Keratinocyte (primary cell): Measurements from ENCODE around the gene MYCL. TPM values are rescaled to one million over a fixed set of nuclear protein-coding genes. Genes with fewer than 3 reads are reported as not detected.
A peak's percentile ranks its signal among the peaks of the same experiment; 100 is the strongest.

Source experiments
- DNase-seq: peaks from one replicate; pipeline ENCODE4 v3.0.0-alpha.2; 2011; ENCODE audit warnings: low read depth, missing footprints, low spot score
- FAIRE-seq: peaks from 2 replicates; lab custom pipeline; 2011; peaks lifted over from hg19 to GRCh38; lab: Jason Lieb, UNC
- H2AFZ ChIP-seq: 2 replicates; pipeline ENCODE4 v1.6.0; 2012; ENCODE audit warnings: low read length, control low read depth, inconsistent platforms; ENCODE audit not compliant: control insufficient read depth
- H3K27ac ChIP-seq: 2 replicates; pipeline ENCODE4 v1.5.1; 2011; ENCODE audit warnings: low read length; ENCODE audit not compliant: control insufficient read depth, insufficient read depth
- H3K27me3 ChIP-seq: 3 replicates; pipeline ENCODE4 v1.6.0; 2011; ENCODE audit warnings: low read length; ENCODE audit not compliant: control insufficient read depth, insufficient read depth; ENCODE audit errors: extremely low read depth
- H3K36me3 ChIP-seq, 2 experiments: 2 replicates in 1 of 2; 3 replicates in 1 of 2; pipeline ENCODE4 v1.5.1; 2011; ENCODE audit warnings: low read length in 2 of 2, mild to moderate bottlenecking in 1 of 2; ENCODE audit not compliant: control insufficient read depth in 2 of 2, insufficient read depth in 2 of 2; ENCODE audit errors: extremely low read depth in 1 of 2
- H3K4me1 ChIP-seq: 3 replicates; pipeline ENCODE4 v1.5.1; 2011; ENCODE audit warnings: low read length; ENCODE audit not compliant: control insufficient read depth, insufficient read depth; ENCODE audit errors: extremely low read depth
- H3K4me2 ChIP-seq: 3 replicates; pipeline ENCODE4 v1.6.0; 2011; ENCODE audit warnings: low read depth, low read length; ENCODE audit not compliant: control insufficient read depth, insufficient read depth; ENCODE audit errors: extremely low read depth
- H3K4me3 ChIP-seq, 3 experiments: fragments of 200-600 bp in 1 of 3; sonication (generic) in 1 of 3; 2 replicates in 2 of 3; 3 replicates in 1 of 3; pipeline ENCODE4 v1.5.1; 2011 to 2016; ENCODE audit warnings: low read length in 3 of 3, mild to moderate bottlenecking in 3 of 3, control low read depth in 2 of 3, inconsistent platforms in 1 of 3, low read depth in 1 of 3, mixed read lengths in 1 of 3, mixed run types in 1 of 3, moderate library complexity in 1 of 3; ENCODE audit not compliant: control insufficient read depth in 2 of 3, insufficient read depth in 2 of 3; ENCODE audit errors: extremely low read depth in 1 of 3
- H3K79me2 ChIP-seq: 2 replicates; pipeline ENCODE4 v1.6.0; 2012; ENCODE audit warnings: low read length; ENCODE audit not compliant: control insufficient read depth, insufficient read depth
- H3K9ac ChIP-seq: 3 replicates; pipeline ENCODE4 v1.6.0; 2011; ENCODE audit warnings: low read length; ENCODE audit not compliant: control insufficient read depth, insufficient read depth; ENCODE audit errors: extremely low read depth
- H3K9me1 ChIP-seq: 3 replicates; pipeline ENCODE4 v1.6.0; 2011; ENCODE audit warnings: low read length; ENCODE audit not compliant: control insufficient read depth, insufficient read depth; ENCODE audit errors: extremely low read depth
- H3K9me3 ChIP-seq: 2 replicates; pipeline ENCODE4 v1.5.1; 2012; ENCODE audit warnings: low read depth, low read length; ENCODE audit not compliant: control insufficient read depth
- H4K20me1 ChIP-seq: 3 replicates; pipeline ENCODE4 v1.6.0; 2011; ENCODE audit warnings: low read length; ENCODE audit not compliant: control insufficient read depth, insufficient read depth; ENCODE audit errors: extremely low read depth
- EZH2 ChIP-seq: IDR thresholded peaks from one replicate; pipeline ENCODE4 v1.6.1; 2012; ENCODE audit warnings: inconsistent platforms, mild to moderate bottlenecking, low read length, moderate library complexity
- dilution Hi-C: fragments of 300-500 bp; cut with MboI; formaldehyde crosslinking; loops from one replicate; pipeline ENCODE4 v1.7.0; 2020; ENCODE audit warnings: low sequenced_read_pairs; ENCODE audit not compliant: extremely low pct_ligation_motif_present
- polyA plus RNA-seq, 5 experiments: library from polyadenylated mRNA; depleted of rRNA in 3 of 5; stranded (reverse) in 3 of 5; stranded (forward) in 1 of 5; unstranded in 1 of 5; fragments of >200 nt; gene quantifications; 1 replicate in 1 of 5; 2 replicates in 3 of 5; 3 replicates in 1 of 5; pipeline versions ENCODE4 v1.2.1 to v1.2.3, GENCODE V29; 2011 to 2012; ENCODE audit warnings: missing spikeins in 2 of 5, low read depth in 1 of 5, low replicate concordance in 1 of 5
- TF ChIP-seq, protein P1 (sequence below), 3 experiments: IDR thresholded peaks in 1 of 3; conservative IDR thresholded peaks in 1 of 3; optimal IDR thresholded peaks in 1 of 3; 2 replicates in 2 of 3; 3 replicates in 1 of 3; pipeline versions ENCODE3 to v1.5.1; 2011; ENCODE audit warnings: low read length in 3 of 3, mild to moderate bottlenecking in 3 of 3, moderate library complexity in 2 of 3, control low read depth in 1 of 3, inconsistent platforms in 1 of 3; ENCODE audit not compliant: insufficient read depth in 2 of 3; ENCODE audit errors: extremely low read depth in 1 of 3

MYCL gene
- polyA plus RNA-seq, 1 donor (not counting 4 experiments of a cell fraction or from before 2014, with no cell fraction given) = 5.4 TPM

DNA sequence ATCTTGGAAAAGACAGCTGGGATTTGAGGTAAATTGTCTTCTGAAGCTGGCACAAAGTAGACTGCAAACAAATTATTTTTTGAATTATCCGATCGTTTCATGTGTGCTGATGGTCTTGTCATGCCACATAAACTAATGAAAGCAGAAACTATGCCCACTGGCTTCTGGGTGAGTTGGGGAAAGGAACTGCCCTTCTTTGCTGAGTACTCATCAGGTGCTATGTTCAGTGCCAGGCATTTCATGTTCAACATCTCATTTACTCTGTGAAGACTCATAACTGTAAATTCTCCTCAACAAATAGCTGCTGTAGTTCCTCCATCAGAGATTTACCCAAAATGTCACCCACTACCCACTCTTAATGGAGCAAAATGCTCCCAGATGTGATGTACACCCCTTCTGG, 19.6 kb downstream of the MYCL start:
- Histone ChIP-seq H2AFZ (no peak overlapping the region), H3K4me1 (peaks cover 15% of the 10 kb centered on the region), H3K36me3 (peaks cover 0 to 3% of the 10 kb centered on the region in 2 experiments), H3K9me3 (no peaks in the 10 kb centered on the region), H3K27me3 (no peaks in the 10 kb centered on the region), H3K4me2 (peak overlapping the region; percentile 96), H3K9me1 (no peaks in the 10 kb centered on the region), H4K20me1 (peaks cover 2% of the 10 kb centered on the region), H3K4me3 (peak overlapping the region; percentile 83 to 96 (median 89)), H3K79me2 (peaks cover 61% of the 10 kb centered on the region), H3K9ac (peak overlapping the region; percentile 85), H3K27ac (peak overlapping the region; percentile 77)
- dilution Hi-C loops = no loop called here
- TF ChIP-seq, protein P1, sequence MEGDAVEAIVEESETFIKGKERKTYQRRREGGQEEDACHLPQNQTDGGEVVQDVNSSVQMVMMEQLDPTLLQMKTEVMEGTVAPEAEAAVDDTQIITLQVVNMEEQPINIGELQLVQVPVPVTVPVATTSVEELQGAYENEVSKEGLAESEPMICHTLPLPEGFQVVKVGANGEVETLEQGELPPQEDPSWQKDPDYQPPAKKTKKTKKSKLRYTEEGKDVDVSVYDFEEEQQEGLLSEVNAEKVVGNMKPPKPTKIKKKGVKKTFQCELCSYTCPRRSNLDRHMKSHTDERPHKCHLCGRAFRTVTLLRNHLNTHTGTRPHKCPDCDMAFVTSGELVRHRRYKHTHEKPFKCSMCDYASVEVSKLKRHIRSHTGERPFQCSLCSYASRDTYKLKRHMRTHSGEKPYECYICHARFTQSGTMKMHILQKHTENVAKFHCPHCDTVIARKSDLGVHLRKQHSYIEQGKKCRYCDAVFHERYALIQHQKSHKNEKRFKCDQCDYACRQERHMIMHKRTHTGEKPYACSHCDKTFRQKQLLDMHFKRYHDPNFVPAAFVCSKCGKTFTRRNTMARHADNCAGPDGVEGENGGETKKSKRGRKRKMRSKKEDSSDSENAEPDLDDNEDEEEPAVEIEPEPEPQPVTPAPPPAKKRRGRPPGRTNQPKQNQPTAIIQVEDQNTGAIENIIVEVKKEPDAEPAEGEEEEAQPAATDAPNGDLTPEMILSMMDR (optimal IDR thresholded peaks at IDR 0.05 in 1 of 3, IDR thresholded peaks at IDR 0.05 in 1 of 3, conservative IDR thresholded peaks at IDR 0.05 in 1 of 3; ENCODE audit: extremely low read depth in 1 of 3, insufficient read depth in 2 of 3, low read length in 3 of 3) = no peak
- DNase-seq (no peak), FAIRE-seq (no peak)

DNA sequence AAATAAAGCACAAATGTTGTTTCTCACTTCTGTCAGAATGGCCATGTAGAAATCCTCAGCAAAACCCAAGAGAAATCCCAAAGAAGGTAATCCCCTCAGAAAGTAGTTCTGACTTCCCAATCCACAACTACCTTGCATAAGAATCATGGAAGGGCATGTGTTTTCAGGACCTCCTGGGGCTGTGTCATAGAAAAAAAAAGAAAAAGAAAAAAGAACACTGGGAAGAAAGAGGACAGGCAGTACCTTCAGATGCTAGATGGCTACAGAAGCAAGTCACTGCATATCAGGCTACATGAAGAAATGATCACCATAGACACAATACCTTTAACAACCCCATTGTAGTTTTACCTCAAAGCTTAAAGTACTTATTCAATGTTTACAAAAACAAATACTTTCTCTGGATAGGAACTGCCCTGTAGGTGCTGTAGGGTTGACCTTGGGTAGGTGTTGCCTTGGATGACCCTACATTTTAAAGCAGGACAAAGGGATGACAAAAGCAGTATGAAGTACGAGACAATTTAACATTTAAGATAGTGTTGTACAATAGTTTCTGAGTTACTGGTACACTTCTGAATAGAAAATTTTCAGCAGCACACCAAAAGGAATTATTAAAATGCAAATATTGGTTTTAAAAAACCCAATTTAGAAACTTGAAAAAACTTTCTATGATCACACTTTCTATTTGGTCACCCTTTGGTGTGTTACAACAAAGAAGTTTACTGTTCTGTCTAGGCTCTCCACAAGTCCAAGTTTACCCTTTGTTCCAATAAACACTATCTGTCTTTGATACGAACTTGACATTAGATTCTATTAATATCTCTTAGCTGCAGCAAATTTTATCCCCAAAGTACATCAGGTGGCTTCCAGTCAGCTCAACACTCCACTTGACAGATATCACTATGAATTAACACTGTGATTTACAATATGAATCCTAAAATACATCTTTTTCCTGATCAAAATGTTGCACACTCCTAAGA, 23.4 kb downstream of the MYCL start:
- Histone ChIP-seq H3K27me3 (no peaks in the 10 kb centered on the region), H3K79me2 (peaks cover 98% of the 10 kb centered on the region), H3K9me1 (no peaks in the 10 kb centered on the region), H3K4me3 (no peak overlapping the region), H3K27ac (no peak overlapping the region), H4K20me1 (peaks cover 6% of the 10 kb centered on the region), H3K9ac (no peak overlapping the region), H3K4me1 (peaks cover 15% of the 10 kb centered on the region), H3K9me3 (no peaks in the 10 kb centered on the region), H3K36me3 (peaks cover 0 to 7% of the 10 kb centered on the region in 2 experiments), H3K4me2 (no peak overlapping the region), H2AFZ (no peak overlapping the region)
- dilution Hi-C loops = no loop called here
- DNase-seq = no peak
- FAIRE-seq = no peak
- TF ChIP-seq, protein P1 (optimal IDR thresholded peaks at IDR 0.05 in 1 of 3, IDR thresholded peaks at IDR 0.05 in 1 of 3, conservative IDR thresholded peaks at IDR 0.05 in 1 of 3; ENCODE audit: extremely low read depth in 1 of 3, insufficient read depth in 2 of 3, low read length in 3 of 3) = no peak
- TF ChIP-seq EZH2 = no peak
